HK-2 (cell line): Measurements from ENCODE around the gene BEST4.
"Not testable (repeated sequence)": the region's sequence is repeated elsewhere in the genome, so short reads cannot be mapped to it uniquely, and the experiment has no call there.

ENCODE experiments used
- DNase-seq: peaks from one replicate; pipeline ENCODE4 v3.0.0-alpha.2; 2018; ENCODE audit not compliant: unreplicated experiment

The BEST4 gene

DNA sequence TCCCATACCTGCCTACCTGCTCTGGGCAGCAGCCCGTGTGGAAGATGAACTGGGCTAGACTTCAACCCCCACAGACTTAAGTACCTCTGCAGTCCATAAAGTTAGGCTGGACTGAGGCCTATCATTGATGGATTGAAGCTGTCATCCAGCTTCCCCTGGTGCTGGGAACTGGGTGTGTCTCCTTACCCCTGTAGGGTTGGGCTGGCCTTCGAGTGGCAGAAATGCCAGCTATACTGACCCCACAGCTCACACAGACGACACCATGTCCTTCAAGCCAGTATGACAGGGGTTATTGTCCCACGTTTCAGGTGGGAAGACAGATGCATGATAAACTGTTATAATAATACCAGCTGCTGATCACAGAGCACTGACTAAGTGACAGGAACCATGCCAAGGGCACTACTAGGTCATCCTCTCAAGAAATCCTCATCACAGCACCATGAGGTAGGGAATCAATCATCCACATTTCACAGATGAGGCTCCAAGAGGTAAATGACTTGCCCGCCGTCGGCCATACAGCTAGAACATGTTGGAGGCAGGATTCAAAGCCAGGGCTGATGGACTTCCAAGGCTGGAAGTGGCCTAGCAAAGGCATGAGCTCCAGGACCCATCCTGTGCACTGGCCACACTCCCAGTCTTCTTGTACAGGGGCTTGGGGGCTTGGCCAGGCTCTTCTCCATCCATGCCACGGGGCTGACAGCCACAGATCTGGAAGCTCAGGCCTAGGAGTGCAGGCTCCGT lies at the start of gene BEST4:
BEST4 (minus strand) TSS at position 51 of the 741 bp plus-strand sequence. CDS start 465 bp downstream, outside the sequence.
- DNase-seq = no peak

DNA sequence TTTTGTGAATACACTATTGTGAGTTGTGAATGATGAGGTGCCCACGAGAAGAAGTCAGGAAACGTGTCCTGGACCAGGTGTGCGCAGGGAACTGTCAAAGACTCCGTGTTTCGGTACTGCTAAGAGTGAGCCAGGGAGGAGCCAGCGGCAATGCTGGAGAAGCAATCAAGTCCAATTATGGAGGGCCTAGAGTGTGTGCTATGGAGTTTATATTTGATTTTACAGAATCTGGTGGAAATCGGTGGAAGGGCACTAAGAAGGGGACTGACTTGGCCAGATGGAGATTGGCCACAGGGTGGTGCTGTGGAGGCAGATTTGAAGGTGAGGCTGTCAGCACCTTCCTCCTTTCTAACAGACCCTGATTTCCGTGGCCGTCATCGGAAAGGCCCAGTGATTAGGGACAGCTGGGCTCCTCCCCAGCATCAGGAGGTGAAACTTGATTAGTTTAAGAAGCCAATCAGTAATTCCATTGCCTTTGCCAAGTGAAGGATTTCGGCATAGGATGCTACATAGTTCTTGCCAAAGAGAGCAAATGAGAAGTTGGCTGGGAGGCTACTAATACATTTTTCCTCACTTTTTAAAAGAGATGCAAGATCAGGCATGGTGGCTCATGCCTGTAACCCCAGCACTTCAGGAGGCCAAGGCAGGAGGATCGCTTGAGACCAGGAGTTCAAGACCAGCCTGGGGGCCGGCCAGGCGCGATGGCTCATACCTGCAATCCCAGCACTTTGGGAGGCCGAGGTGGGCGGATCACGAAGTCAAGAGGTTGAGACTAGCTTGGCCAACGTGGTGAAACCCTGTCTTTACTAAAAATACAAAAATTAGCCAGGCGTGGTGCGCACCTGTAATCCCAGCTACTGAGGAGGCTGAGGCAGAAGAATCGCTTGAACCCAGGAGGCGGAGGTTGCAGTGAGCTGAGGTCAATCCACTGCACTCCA lies 48.0 kb upstream of the BEST4 start:
- peak; percentile 78 for DNase-seq

DNA sequence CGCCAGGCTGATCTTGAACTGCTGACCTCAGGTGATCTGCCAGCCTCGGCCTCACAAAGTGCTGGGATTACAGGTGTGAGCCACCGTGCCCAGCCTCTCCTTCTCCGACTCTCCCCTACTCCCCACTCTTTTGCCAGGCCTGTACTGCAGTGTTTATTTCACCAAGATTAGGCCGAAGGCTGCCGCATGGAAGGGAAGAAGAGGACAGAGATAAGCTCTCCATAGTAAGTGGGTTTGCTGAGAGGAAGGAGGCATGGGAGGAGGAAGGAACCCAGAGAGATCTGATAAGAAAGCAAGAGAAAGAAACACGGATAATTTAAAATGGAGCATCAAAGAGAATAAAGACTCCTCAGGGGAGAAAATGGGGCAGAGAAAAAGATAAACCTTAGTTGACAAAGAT lies 46.4 kb upstream of the BEST4 start:
- no peak for DNase-seq

DNA sequence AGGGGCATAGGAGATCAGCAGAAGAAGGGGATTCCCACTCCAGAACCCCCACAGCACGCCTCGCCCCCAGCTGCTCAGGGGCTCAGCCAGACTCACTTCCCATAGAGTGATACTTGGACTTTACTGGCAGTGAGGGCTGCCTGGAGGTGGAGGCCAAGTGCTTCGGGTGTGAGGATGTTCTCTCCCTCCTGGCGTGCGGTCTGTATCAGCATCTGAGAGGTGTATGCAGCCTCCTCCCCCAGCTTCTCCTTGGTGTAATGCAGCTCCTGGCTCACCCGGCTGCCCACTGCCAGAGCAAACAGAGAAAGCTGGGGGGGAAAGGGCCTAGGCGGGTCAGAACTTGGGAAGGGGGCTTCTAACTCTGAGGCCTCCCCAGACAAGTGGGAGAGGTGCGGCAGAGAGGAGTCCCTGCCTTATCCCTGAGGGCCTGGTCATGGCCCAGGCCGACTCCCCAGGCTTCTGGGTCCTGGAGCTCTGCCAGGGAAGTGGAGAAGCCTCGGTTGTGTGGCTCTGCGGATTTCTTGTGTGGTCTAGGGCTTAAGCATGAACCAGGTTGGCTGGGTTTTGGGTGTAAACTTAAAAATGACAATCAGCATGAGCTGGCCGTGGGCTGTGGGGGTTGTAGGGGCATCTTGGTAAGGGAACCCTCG lies 44.2 kb upstream of the BEST4 start:
- no peak for DNase-seq

DNA sequence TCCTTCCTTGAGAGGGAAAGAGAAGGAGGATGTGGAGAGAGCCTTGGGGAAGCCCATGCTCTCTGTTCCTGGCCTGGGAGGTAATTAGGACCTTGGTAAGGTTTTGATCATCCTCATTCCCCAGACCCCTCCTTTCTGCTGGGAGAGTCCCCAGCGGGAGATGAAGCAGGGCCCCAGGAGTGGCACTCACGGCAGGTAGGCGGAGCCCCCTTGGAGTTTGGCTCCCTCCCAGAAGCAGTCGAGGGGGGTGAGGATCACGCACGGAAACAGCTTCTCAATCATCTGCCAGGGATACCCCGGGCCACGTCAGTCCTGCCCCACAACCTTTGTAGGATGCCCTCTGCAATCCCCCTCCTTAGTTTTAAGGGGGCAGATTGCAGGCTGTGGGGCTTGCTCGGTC lies 43.5 kb upstream of the BEST4 start:
- no peak for DNase-seq

DNA sequence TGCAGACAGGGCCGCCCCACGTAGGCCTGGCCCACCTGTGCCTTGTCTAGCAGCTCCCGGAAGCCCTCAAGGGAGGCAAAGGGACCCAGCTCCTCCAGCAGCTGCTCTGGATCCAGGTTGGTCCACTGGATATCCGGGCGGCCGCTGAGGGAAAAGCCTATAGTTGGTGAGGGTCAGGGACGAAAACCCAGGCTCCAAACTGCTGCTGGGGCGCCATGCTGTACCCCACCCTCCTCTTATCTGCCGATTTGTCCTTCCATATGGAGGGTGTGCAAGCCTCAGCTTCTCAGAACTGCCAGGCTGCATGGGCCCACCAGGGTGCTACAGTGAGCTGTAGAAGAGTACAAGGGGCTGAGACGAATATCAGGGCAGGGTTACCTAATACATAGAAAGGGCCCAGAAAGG lies 42.9 kb upstream of the BEST4 start:
- DNase-seq = no peak

DNA sequence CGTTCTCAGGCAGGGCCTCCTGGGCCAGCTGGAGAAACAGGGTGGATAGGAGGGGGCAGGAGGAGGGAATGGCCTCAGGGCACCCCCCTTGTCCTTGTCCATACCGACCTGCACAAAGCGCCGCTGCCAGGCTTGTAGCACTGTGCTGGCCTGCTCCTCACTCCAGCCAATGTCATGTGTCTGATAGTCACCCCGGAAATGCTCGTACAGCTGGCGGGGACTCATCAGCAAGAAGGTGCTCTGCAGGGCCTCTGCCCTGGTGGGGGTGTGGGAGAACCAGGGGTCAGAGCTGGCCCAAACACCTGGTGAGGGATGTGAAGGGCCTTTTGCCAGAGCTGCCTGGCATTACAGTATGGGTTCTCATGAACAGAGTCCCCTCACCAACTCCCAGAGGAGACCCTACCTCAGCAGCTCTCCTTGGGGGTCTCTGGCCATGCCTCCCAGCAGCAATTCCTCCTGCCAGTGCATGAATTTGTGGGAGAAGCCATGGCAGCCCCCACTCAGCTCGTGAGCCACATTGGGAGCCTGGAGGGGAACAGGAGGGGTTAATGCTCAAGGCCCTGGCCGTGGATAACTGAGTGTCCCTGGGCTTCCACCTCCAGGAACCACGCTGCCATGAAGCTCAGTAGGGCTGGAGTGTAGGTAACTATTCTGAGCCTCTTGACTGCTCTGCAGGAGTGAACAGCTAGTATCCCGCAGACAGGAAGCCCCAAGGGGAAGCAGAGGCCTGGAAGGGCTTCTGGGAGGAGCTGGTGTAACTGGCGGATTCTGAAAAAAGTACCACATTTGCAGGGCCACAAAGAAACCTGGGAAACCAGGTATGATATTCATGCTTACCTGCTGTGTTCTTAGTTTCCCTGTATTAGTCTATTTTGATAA lies 41.8 kb upstream of the BEST4 start:
- DNase-seq = no peak

DNA sequence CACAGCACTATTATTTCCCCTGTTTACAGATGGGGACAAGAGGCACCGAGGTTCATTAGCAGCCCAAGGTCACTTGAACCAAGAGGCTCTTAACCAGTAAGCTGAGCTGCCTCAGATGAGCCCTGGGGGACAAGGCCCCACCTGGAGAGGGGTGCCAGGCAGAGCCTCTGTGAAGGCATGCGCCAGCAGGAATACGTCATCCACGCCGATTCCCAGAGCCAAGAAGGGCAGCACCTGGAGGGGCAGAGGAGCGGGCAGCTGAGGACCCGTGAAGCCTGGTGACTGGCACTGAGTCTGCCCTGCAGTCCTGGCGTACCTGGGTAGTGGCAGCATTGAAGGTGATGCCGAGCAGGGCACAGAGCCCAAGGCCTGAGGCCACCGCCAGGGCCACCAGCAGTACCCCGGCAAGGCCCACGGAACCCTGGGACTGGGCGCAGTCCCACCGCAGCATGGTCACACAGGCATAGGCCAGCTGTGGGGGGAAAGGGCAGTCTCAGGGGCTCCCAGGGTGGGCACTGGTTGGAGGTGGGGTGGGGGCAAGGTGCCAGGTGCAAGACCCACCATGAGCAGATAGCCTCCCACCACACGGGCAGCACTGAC lies 41.0 kb upstream of the BEST4 start:
- no peak for DNase-seq

DNA sequence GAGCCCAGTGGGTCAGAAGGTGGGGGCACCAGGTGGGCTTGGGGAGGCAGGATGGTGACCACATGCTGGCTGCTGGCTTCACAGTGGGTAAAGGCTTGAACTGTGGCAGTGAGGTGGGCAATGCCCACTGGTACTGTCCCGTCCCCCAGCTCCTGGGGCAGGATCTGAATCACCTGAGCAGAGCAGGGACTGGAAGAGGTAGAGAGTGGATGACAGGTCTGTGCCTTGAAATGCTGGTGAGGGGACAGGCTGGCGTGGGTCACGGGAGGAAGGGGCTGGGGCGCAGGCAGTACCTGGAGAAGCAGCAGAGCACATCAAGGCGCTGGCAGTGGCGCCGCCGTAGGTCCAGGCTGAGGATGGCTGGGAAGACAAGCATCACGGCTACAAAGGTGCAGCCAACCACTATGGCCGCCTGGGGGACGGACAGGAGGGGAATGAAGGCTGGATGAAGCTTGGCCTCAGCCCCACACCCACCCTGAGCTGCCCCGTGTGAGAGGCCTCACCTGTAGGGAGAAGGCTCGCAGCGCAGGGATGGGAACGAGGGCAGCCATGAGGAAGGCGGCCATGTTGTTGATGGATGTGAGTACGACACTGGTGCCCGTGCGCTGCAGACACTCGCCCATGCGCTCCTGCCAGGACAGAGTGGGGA lies 40.2 kb upstream of the BEST4 start:
- DNase-seq = no peak

DNA sequence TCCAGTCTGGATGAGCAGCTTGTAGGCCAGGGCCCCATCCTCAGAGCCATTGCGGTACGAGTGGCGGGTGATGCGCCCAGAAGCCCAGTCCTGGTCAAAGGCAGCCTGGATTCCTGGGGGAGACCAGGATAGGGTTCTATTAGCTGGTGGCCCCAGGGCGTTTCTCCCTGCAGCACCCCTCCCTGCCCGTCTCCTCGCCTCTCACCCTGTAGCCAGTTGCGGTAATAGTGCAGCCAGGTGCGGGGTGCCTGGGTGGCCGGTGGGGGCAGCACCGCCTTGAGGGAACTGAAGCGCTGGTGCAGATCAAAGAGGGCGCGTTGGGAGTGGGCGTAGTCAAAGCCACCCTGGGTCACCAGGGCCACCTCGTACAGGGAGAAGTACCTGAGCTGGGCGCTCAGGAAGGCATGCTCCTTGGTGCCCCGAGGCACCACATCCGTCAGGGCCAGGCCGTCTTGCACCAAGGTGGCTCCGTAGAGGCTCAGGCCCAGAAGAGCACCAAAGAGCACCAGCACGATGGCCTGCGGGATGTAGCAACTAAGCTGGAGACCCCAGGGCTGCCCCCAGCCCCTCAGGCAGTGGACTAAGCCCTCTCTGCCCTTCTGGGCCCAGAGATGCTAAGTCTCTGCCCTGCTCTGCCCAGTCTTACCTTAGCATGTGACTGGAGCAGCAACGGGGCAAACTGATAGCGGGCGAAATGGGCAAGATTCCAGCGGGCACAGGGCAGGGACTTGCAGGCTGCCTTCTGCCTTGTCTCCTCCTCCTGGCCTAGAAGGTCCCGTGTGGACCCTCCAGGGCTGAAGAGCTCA lies 39.4 kb upstream of the BEST4 start:
- no peak for DNase-seq

DNA sequence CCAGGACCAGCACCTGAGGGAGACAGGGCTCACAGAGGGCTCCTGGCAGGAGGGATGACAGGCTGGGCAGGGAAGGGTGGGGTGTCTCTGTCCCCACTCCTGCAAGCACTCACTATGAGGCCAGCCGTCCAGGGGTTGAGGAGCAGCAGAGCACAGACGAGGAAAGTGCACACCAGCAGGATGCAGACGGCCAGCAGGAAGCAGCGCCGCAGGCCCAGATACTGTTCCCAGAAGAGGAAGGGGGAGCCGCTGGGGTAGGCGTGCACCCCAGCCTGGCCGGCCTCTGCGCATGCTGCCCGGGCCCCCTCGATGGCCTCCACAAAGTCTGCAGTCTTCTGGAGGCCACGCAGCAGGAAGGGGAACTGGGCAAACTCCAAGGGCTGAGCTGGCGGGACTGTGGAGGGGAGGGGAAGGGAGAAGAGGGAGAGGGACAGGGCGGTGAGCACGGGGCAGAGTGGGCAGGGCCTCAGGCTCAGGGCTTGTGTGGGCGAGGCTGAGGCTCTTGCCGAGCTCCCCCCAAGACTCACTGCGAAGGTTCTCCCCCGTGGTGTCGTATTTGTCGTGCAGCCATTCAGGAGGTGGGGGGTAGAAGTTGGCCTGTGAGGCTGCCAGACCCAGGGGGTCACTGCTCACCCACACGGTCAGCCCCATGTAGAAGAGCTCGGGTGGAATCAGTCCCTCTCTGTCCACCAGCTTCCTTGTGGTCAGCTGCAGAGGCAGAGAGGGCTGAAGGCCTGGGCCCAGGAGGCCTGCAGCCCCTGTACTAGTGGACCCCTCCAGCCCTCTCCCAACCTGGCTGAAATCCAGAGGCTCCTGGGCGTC lies 38.6 kb upstream of the BEST4 start:
- no peak for DNase-seq

DNA sequence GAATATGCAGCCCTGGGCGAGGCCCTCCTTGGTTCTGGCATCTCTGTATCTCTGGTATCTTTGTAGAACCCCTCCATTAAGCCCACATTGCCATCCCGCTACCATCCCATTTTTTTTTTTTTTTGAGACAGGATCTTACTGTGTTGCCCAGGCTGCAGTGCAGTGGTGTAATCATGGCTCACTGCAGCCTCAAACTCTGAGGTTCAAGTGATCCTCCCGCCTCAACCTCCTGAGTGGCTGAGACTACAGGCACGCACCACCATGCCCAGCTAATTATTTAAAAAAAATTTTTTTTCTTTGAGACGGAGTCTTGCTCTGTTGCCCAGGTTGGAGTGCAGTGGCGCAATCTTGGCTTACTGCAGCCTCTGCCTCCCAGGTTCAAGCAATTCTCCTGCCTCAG lies 36.4 kb upstream of the BEST4 start:
- not testable (repeated sequence) for DNase-seq

DNA sequence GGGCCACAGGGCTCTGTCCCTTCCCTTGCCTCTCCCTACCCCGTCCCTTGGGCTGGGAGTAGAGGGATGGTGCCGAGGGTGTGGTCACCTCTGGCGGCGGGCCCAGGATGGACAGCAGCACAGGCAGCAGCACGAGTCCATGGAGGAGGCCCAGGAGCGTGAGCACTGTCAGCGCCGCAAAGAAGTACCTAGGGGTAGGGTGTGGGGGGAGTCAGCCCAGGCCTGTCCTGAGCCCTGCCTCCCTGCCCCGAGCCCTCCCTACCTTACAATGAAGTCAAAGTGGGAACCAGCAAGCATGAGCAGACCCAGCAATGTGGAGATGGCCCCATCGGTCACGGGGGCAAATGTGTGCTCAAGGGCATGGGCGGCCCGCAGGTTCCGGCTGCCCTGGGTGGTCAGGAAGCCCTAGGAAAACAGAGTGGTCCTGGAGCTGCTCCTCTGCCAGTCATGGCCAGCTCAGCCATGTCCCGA lies 35.0 kb upstream of the BEST4 start:
- DNase-seq = no peak

DNA sequence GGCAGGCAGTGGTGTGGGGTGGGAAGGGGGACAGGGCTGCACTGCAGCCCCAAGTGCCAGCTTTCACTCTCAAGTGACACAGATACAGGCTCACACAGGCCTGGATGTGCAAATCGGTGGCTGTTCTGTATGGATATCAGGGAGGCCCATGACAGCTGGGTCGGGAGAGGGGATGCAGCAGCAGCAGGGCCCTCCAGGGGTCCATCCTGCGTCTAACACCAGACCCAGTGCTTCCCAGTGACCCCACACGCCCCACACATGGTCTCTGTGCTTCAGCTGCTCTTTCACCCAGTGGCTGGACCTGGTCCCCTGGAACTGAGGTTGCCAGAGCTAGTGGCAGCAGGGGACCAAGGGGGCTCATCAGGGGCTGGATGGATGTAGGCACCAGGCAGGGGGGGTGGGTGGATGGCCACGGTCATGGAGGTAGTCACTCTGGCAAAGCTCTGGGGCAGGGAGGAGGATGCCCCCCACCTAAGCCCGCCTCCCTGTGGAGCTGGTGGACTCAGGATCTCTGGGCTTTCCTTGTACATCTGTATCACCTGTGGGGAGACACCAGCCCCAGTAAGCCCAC lies 34.2 kb upstream of the BEST4 start:
- no peak for DNase-seq

DNA sequence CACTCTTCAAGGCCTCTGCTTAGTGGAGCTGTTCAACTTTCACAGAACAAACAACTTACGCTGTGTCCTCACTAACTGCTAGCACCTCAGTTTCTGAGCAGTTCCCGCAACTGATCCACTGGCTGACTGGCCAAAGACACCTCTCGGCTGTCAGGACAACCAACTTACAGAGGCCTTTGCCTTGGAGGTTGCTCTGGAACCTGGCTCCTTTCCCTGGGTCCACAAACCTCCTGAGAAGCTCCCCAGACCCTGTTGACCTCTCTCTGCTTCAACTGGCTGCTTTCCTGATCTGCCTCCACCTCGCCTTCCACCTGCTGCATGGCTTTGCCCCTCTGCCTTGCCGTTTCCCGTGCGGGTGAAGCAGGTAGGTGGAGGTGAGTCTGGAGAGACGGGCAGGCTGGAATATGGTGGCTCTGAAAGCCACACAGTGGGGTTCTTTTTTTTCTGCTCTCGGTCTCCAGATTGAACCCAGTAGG lies 33.3 kb upstream of the BEST4 start:
- no peak for DNase-seq

DNA sequence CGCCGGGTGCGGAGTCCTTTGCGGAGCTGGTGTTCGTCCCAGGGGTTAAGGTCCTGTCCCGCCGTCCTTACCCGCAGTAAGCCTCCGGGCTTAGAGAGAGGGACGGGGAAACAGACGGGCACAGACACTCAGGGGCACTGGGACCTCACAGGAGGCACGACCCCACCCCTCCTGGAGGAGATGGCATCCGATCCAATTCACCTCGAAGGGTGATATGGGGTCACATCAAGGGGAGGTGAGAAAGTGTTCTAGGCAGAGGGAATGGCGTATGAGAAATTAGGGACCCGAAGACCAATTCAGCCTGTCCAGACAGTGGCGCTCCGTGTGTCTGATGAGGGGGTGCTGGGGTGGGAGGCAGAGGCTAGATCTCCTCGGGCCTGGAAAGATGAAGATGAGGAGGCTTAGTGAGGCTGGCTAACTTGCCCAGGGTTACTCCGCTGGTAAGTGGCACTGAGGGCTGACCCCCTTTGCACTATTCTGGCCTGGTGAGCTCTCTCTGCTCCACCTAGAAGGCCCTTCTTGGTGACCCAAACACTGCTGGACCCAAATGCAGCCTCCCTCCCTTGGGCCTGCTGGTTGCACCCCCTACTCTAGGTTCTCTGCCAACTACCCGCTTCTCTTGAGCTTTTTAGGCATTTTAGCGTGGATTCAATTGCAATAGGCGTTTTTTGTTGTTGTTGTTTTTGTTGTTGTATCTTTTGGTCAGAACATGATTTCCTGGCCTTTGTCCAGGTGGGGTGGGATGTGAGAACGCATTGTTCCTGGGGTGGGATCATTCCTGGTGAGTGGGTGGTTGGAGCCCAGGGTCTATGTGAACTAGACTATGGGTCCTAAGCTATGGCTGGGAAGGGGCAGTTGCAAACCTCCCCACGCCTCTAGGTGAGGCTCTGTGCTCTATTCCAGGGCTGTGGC lies 32.6 kb upstream of the BEST4 start:
- no peak for DNase-seq
